ENCODE data around the gene SELPLG. TPM values are rescaled to one million over a fixed set of nuclear protein-coding genes. Genes with fewer than 3 reads are reported as not detected.
A peak's percentile ranks its signal among the peaks of the same experiment; 100 is the strongest.
"Not testable (repeated sequence)": the region's sequence is repeated elsewhere in the genome, so short reads cannot be mapped to it uniquely, and the experiment has no call there.

SELPLG gene
- total and polyA plus RNA-seq, 4 experiments from 2014 or later = 175 to 781 (median 330) TPM

DNA sequence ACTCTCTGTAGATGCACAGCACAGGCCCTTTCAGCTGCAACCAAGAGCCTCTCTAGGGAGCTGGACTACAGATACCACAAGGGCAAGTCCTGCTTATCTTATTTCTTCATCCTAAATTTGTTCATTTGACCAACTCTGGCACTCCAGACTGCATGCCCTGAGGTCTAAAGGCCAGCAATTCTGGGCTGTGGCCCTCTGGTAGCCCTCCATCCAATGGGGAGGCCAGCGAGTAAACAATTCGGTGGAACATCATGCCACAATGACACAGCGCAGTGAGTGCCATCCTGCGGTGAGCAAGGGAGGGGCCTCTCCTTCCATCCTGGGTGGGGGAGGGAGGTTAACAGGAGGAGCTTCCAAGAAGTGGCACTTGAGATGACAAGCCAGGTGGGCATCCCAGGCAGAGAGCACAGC lies 652 bp upstream of the SELPLG start:
- DNase-seq = peak; percentile 39 to 73 (median 51)
- Histone ChIP-seq H3K27me3 (ENCODE audit: insufficient read depth, low read length) (no peaks in the 10 kb centered on the region), H3K36me3 (ENCODE audit: insufficient read depth, low read length) (peaks cover 5% of the 10 kb centered on the region), H3K4me3 (ENCODE audit: low read length in 2 of 2) (peak overlapping the region; percentile 26 to 92), H3K9me3 (ENCODE audit: control insufficient read depth in 1 of 2, low read length in 2 of 2) (no peaks in the 10 kb centered on the region), H3K27ac (ENCODE audit: low read depth, low read length) (peak overlapping the region; percentile 92), H3K4me1 (ENCODE audit: insufficient read depth, low read length) (peaks cover 58% of the 10 kb centered on the region)
- H3K4me3 Mint-ChIP-seq = peak overlapping the region; percentile 94 to 100 (median 99)
- peaks cover 20 to 32% of the 10 kb centered on the region in 2 donors for H3K36me3 Mint-ChIP-seq
- ChIA-PET CTCF (ENCODE audit: partially characterized antibody) (interaction anchor here (1.9 to 17.5 kb wide), 9 partner anchors 12 to 169 kb away, joined by 5 to 463 read pairs (median 27); no protein-coding TSS in a partner anchor), POLR2A (ENCODE audit: partially characterized antibody) (interaction anchor here (0.8 to 11.1 kb wide), 16 partner anchors 8 to 843 kb away, joined by 3 to 310 read pairs (median 7); partner anchors contain the start of genes ISCU, KCTD10, SART3 and SSH1)
- peaks cover 37 to 77% (median 50%) of the 10 kb centered on the region in 4 donors for H3K4me1 Mint-ChIP-seq
- peak overlapping the region; percentile 99 to 100 (median 100) for H3K27ac Mint-ChIP-seq
- intact Hi-C loops (cut with micrococcal nuclease) = loop anchor here (10.0 kb wide), 1 partner anchor 460 kb away; the partner anchor contains the start of genes ALKBH2 and UNG
- peaks cover 0 to 4% (median 0%) of the 10 kb centered on the region in 8 donors for H3K9me3 Mint-ChIP-seq
- no peaks in the 10 kb centered on the region for H3K27me3 Mint-ChIP-seq

DNA sequence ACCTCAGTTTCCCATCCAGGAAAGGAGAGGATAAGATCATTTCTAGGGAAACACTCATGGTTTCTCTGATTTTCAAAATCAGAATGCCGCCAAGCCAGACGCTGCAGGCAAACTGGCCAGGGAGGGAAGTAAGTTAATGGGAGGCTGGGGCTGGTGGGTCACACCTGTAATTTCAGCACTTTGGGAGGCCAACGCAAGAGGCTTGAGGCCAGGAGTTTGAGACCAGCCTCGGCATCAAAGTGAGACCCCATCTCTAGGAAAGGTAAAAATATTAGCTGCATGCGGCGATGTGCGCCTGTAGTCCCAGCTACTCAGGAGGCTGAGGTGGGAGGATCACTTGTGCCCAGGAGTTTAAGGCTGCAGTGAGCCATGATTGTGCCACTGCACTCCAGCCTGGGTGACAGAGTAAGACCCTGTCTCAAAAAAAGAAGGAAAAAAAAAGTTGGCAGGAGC lies 587 bp downstream of the SELPLG start:
- Histone ChIP-seq H3K27me3 (ENCODE audit: insufficient read depth, low read length) (no peaks in the 10 kb centered on the region), H3K4me1 (ENCODE audit: insufficient read depth, low read length) (peaks cover 71% of the 10 kb centered on the region), H3K4me3 (ENCODE audit: low read length in 2 of 2) (peak overlapping the region; percentile 92 to 95), H3K27ac (ENCODE audit: low read depth, low read length) (peak overlapping the region; percentile 92), H3K36me3 (ENCODE audit: insufficient read depth, low read length) (peaks cover 5% of the 10 kb centered on the region), H3K9me3 (ENCODE audit: control insufficient read depth in 1 of 2, low read length in 2 of 2) (no peaks in the 10 kb centered on the region)
- peaks cover 0 to 4% (median 0%) of the 10 kb centered on the region in 8 donors for H3K9me3 Mint-ChIP-seq
- peaks cover 29 to 40% of the 10 kb centered on the region in 2 donors for H3K36me3 Mint-ChIP-seq
- H3K27me3 Mint-ChIP-seq = no peaks in the 10 kb centered on the region
- intact Hi-C loops (cut with micrococcal nuclease) = loop anchor here (1.0 to 10.0 kb wide), 7 partner anchors 14 to 462 kb away; partner anchors contain the start of genes ALKBH2, CORO1C, FICD and SSH1
- DNase-seq = no peak
- peak overlapping the region; percentile 94 to 100 (median 99) for H3K4me3 Mint-ChIP-seq
- H3K27ac Mint-ChIP-seq = peak overlapping the region; percentile 99 to 100 (median 100)
- ChIA-PET CTCF (ENCODE audit: partially characterized antibody) (interaction anchor here (0.6 to 17.5 kb wide), 11 partner anchors 14 to 171 kb away, joined by 4 to 463 read pairs (median 9); partner anchors contain the start of gene SART3), POLR2A (ENCODE audit: partially characterized antibody) (interaction anchor here (0.9 to 11.1 kb wide), 15 partner anchors 8 to 225 kb away, joined by 3 to 310 read pairs (median 7); partner anchors contain the start of genes ISCU, SART3 and SSH1)
- H3K4me1 Mint-ChIP-seq = peaks cover 43 to 90% (median 59%) of the 10 kb centered on the region in 4 donors

DNA sequence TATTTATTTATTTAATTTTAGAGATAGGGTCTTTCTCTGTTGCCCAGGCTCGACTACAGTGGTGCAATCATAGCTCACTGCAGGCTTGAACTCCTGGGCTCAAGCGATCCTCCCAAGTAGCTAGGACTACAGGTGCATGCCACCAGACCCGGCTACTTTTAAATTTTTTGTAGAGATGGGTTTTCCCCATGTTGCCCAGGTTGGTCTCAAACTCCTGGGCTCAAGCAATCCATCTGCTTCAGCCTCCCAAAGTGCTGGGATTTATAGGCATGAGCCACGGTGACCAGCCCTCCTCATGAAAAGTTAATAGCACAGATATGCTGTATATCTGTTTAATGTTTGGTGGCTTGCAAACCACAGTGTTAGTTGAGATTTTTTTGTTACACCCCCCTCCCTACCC lies 2.4 kb downstream of the SELPLG start:
- H3K9me3 Mint-ChIP-seq; H3K27me3 Mint-ChIP-seq; H3K9me3 ChIP-seq (ENCODE audit: control insufficient read depth in 1 of 2, low read length in 2 of 2); H3K27me3 ChIP-seq (ENCODE audit: insufficient read depth, low read length); DNase-seq: not testable (repeated sequence)
- CTCF ChIA-PET (ENCODE audit: partially characterized antibody) = interaction anchor here (1.2 to 17.5 kb wide), 9 partner anchors 15 to 206 kb away, joined by 3 to 463 read pairs (median 10); partner anchors contain the start of gene ISCU
- H3K4me1 ChIP-seq (ENCODE audit: insufficient read depth, low read length) = peaks cover 77% of the 10 kb centered on the region
- peaks cover 49 to 88% (median 61%) of the 10 kb centered on the region in 4 donors for H3K4me1 Mint-ChIP-seq
- peak overlapping the region; percentile 94 to 100 (median 99) for H3K4me3 Mint-ChIP-seq
- H3K36me3 ChIP-seq (ENCODE audit: insufficient read depth, low read length) = peaks cover 18% of the 10 kb centered on the region
- POLR2A ChIA-PET (ENCODE audit: partially characterized antibody) = interaction anchor here (0.5 to 11.1 kb wide), 7 partner anchors 11 to 423 kb away, joined by 3 to 310 read pairs (median 6); partner anchors contain the start of genes ISCU and SART3
- peaks cover 36 to 50% of the 10 kb centered on the region in 2 donors for H3K36me3 Mint-ChIP-seq
- intact Hi-C loops (cut with micrococcal nuclease) = loop anchor here (10.0 kb wide), 1 partner anchor 464 kb away; the partner anchor contains the start of genes ALKBH2 and UNG
- peak overlapping the region; percentile 92 for H3K27ac ChIP-seq (ENCODE audit: low read depth, low read length)
- H3K4me3 ChIP-seq (ENCODE audit: low read length in 2 of 2) = peak overlapping the region; percentile 85 to 92
- peak overlapping the region; percentile 98 to 100 (median 100) for H3K27ac Mint-ChIP-seq

DNA sequence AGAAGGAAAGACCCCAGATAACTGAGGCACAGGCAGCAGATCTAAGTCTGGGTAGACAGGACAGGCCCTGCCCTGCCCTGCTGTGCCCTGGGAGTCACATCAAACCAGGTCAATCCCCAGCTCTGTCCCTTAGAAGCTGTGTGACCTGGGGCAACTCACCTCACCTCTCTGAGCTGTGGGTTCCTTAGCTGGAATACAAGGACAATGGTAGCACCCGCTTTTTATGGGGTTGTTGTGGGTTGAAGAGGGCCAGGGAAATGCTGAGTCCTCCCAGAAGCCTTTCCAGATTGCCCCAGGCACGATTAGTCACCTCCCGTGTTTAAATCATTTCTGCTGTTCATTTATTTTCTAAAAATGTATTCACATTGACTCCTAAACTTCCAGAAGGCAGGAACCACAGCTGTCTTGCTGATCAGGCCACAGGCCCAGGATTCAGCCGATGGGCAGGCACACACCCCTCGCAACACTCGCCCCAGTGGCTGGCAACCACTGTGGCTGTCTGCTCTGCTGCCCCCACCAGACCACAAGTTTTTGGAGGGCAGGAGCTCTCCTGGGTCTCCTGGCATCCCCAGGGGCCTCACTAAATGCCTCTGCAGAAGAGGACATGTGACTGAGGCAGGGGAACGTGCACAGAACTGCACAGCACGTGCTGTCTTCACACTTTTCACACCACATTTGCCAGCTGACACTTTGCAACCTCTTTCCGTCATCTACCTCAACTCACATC lies 3.0 kb downstream of the SELPLG start:
- Histone ChIP-seq H3K27ac (ENCODE audit: low read depth, low read length) (peak overlapping the region; percentile 92), H3K27me3 (ENCODE audit: insufficient read depth, low read length) (no peaks in the 10 kb centered on the region), H3K36me3 (ENCODE audit: insufficient read depth, low read length) (peaks cover 24% of the 10 kb centered on the region), H3K4me1 (ENCODE audit: insufficient read depth, low read length) (peaks cover 77% of the 10 kb centered on the region), H3K4me3 (ENCODE audit: low read length in 2 of 2) (peak overlapping the region; percentile 85 to 92), H3K9me3 (ENCODE audit: control insufficient read depth in 1 of 2, low read length in 2 of 2) (no peaks in the 10 kb centered on the region)
- H3K36me3 Mint-ChIP-seq = peaks cover 38 to 52% of the 10 kb centered on the region in 2 donors
- H3K27ac Mint-ChIP-seq = peak overlapping the region; percentile 94 to 100 (median 99)
- peaks cover 0 to 4% (median 0%) of the 10 kb centered on the region in 8 donors for H3K9me3 Mint-ChIP-seq
- ChIA-PET POLR2A (ENCODE audit: partially characterized antibody) (interaction anchor here (8.2 to 11.1 kb wide), 3 partner anchors 11 to 64 kb away, joined by 48 to 310 read pairs (median 245); partner anchors contain the start of genes ISCU and SART3), CTCF (ENCODE audit: partially characterized antibody) (interaction anchor here (1.2 to 17.5 kb wide), 8 partner anchors 14 to 207 kb away, joined by 3 to 463 read pairs (median 30); partner anchors contain the start of gene ISCU)
- H3K4me3 Mint-ChIP-seq = peak overlapping the region; percentile 94 to 100 (median 99)
- DNase-seq = peak in 3 of 5 donors; percentile 29 to 67 (median 30)
- intact Hi-C loops (cut with micrococcal nuclease) = loop anchor here (10.0 kb wide), 1 partner anchor 464 kb away; the partner anchor contains the start of genes ALKBH2 and UNG
- peaks cover 45 to 86% (median 59%) of the 10 kb centered on the region in 4 donors for H3K4me1 Mint-ChIP-seq
- H3K27me3 Mint-ChIP-seq = no peaks in the 10 kb centered on the region

DNA sequence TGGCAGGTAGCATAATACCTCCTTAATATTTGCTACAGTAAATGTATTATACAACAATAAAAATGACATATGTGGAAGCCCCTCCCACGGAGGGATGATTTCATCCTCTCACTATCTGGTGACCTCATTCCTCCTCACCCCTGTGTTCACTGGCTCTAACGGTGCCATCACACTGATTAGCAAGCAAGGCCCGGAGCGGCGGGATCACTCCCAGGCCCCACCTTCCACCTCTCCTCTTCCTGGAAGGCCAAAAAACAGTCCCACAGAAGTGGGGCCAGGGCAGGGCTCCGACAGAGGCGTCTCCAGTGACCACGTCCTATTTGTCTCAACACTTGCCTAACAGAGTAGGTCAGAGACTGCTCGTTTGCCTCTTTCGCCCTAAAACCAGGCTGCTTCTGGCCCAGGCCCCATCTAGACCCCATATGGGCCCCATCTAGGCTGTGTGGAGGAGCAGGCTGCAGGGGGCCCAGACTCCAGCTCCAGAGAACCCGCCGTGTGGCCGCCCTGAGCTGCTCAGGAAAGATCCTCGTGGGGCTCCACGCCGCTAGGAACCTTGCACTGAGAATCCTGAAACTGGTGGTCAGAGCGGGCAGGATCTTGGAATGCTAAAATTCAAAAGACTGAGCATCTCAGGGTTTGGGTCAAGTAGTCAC lies 3.7 kb downstream of the SELPLG start:
- DNase-seq = peak; percentile 62 to 92 (median 67)
- Mint-ChIP-seq H3K36me3 (peaks cover 45 to 59% of the 10 kb centered on the region in 2 donors), H3K27me3 (no peaks in the 10 kb centered on the region), H3K9me3 (peaks cover 0 to 4% (median 0%) of the 10 kb centered on the region in 8 donors), H3K4me3 (peak overlapping the region; percentile 94 to 100 (median 99)), H3K27ac (peak overlapping the region; percentile 94 to 100 (median 99)), H3K4me1 (peaks cover 47 to 86% (median 60%) of the 10 kb centered on the region in 4 donors)
- peaks cover 31% of the 10 kb centered on the region for H3K36me3 ChIP-seq (ENCODE audit: insufficient read depth, low read length)
- no peaks in the 10 kb centered on the region for H3K9me3 ChIP-seq (ENCODE audit: control insufficient read depth in 1 of 2, low read length in 2 of 2)
- H3K27ac ChIP-seq (ENCODE audit: low read depth, low read length) = peak overlapping the region; percentile 92
- H3K4me3 ChIP-seq (ENCODE audit: low read length in 2 of 2) = peak overlapping the region; percentile 65 to 92
- no peaks in the 10 kb centered on the region for H3K27me3 ChIP-seq (ENCODE audit: insufficient read depth, low read length)
- POLR2A ChIA-PET (ENCODE audit: partially characterized antibody) = interaction anchor here (0.7 to 11.1 kb wide), 5 partner anchors 10 to 423 kb away, joined by 3 to 310 read pairs (median 48); partner anchors contain the start of genes ISCU, SART3 and USP30
- intact Hi-C loops (cut with micrococcal nuclease) = loop anchor here (10.0 kb wide), 1 partner anchor 465 kb away; the partner anchor contains the start of genes ALKBH2 and UNG
- CTCF ChIA-PET (ENCODE audit: partially characterized antibody) = interaction anchor here (0.7 to 17.5 kb wide), 8 partner anchors 13 to 174 kb away, joined by 3 to 463 read pairs (median 30); partner anchors contain the start of gene ISCU
- H3K4me1 ChIP-seq (ENCODE audit: insufficient read depth, low read length) = peaks cover 77% of the 10 kb centered on the region

DNA sequence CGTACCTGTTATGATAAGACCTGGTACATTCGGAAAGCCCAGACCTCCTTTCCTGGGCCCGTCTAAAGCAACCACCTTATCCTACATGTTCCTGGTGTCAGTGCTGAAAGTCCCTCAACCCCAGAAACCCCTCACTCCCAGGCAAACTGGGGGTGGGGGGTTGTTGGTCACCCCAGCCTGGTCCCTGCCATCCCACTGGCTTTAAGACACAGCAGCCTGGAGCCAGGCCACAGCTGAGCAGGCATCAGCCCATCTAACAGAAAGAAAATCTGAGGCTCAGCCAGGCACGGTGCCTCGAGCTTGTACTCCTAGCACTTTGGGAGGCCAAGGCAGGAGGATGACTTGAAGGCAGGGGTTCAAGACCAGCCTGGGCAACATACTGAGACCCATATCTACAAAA lies 4.5 kb downstream of the SELPLG start:
- Histone ChIP-seq H3K4me3 (ENCODE audit: low read length in 2 of 2) (peak overlapping the region; percentile 81 to 92), H3K27ac (ENCODE audit: low read depth, low read length) (peak overlapping the region; percentile 92), H3K27me3 (ENCODE audit: insufficient read depth, low read length) (no peaks in the 10 kb centered on the region), H3K9me3 (ENCODE audit: control insufficient read depth in 1 of 2, low read length in 2 of 2) (no peaks in the 10 kb centered on the region), H3K36me3 (ENCODE audit: insufficient read depth, low read length) (peaks cover 36% of the 10 kb centered on the region), H3K4me1 (ENCODE audit: insufficient read depth, low read length) (peaks cover 77% of the 10 kb centered on the region)
- peak in 1 of 5 donors; percentile 12 for DNase-seq
- ChIA-PET POLR2A (ENCODE audit: partially characterized antibody) (interaction anchor here (0.7 to 11.1 kb wide), 5 partner anchors 9 to 424 kb away, joined by 3 to 310 read pairs (median 48); partner anchors contain the start of genes ISCU, SART3 and USP30), CTCF (ENCODE audit: partially characterized antibody) (interaction anchor here (0.7 to 17.5 kb wide), 6 partner anchors 13 to 66 kb away, joined by 3 to 463 read pairs (median 5); partner anchors contain the start of gene ISCU)
- Mint-ChIP-seq H3K9me3 (peaks cover 0 to 4% (median 0%) of the 10 kb centered on the region in 8 donors), H3K4me3 (peak overlapping the region; percentile 94 to 100 (median 99)), H3K4me1 (peaks cover 42 to 84% (median 60%) of the 10 kb centered on the region in 4 donors), H3K27me3 (no peaks in the 10 kb centered on the region), H3K36me3 (peaks cover 48 to 66% of the 10 kb centered on the region in 2 donors), H3K27ac (peak overlapping the region; percentile 94 to 100 (median 99))
- intact Hi-C loops (cut with micrococcal nuclease) = no loop called here

Data from CD4-positive, alpha-beta memory T cell (primary cell).